Measurements from ENCODE around the gene NPC1. TPM values are rescaled to one million over a fixed set of nuclear protein-coding genes. Genes with fewer than 3 reads are reported as not detected.
A peak's percentile ranks its signal among the peaks of the same experiment; 100 is the strongest.

NPC1 gene
- polyA plus RNA-seq, 3 donors from 2014 or later, result 25.1 to 83.2 (median 47.2) TPM

DNA sequence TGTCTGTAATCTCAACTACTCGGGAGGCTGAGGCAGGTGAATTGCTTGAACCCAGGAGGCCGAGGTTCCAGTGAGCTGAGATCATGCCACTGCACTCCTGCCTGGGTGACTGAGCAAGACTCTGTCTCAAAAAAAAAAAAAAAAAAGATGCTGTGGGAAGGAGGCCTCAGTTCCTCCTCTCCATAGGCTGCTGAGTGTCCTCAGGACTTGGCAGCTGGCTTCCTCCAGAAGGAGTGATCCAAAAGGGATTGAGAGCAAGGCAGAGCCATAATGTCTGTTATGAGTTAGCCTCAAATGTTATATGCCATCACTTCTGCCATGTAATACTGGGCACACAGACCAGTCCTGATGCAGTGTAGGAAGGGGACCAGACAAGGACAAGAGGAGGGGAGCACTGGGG, 6.6 kb upstream of the NPC1 start:
- no peak for DNase-seq
- H3K27me3 Mint-ChIP-seq (ENCODE audit: low read depth in 3 of 3), result peaks cover 3 to 4% (median 3%) of the 10 kb centered on the region in 3 donors
- H3K36me3 Mint-ChIP-seq, result no peaks in the 10 kb centered on the region
- H3K27ac Mint-ChIP-seq, result no peak overlapping the region
- H3K4me3 Mint-ChIP-seq, result no peak overlapping the region
- H3K9me3 Mint-ChIP-seq, result no peaks in the 10 kb centered on the region
- H3K4me1 Mint-ChIP-seq, result no peaks in the 10 kb centered on the region

DNA sequence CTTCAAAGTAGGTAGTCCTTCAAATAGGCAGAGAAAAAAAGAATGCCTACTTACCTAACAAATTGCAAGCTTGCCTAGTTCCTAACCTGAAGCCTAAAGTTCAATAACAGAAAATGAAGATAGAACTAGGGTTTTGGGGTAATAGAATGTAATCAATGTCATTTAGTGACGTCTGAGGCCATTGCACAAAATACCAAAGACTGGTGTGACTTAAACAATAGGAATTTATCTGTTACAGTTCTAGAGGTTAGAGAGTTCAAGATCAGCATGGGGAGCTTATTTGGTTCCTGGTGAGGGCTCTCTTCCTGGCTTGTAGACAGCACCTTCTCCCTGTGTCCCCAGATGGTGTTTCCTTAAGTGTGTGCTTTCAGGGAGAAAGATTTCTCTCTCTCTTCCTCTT, 4.7 kb upstream of the NPC1 start:
- Mint-ChIP-seq H3K9me3 (no peaks in the 10 kb centered on the region), H3K27ac (no peak overlapping the region), H3K36me3 (no peaks in the 10 kb centered on the region), H3K4me3 (no peak overlapping the region), H3K4me1 (peaks cover 6 to 7% of the 10 kb centered on the region in 2 donors), H3K27me3 (ENCODE audit: low read depth in 3 of 3) (peaks cover 8 to 14% (median 10%) of the 10 kb centered on the region in 3 donors)
- no peak for DNase-seq

DNA sequence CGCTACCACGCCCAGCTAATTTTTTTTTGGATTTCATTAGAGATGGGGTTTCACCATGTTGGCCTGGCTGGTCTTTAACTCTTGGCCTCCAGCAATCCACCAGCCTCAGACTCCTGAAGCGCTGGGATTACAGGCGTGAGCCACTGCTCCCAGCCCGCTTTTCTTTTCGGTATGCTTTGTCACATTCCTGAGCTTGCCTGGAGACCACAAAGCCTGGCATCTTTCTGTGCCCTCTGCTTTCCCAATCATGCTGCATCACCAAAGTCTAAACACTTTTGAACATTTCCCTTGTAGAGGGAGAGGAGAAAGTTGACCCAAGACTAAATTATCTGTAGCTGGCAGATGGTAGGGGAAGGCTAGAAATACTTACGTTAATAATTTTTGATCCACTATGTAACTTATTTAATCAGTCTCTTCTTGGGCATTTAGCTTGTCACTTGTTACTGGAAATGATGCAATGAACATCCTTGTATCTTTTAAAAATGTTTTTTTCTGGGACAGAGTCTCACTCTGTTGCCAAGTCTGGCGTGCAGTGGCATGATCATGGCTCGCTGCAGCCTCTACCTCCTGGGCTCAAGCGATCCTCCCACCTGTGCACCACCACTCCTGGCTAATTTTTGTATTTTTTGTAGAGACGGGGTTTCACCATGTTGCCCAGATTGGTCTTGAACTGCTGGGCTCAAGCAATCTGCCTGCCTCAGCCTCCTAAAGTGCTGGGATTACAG, 2.7 kb upstream of the NPC1 start:
- Mint-ChIP-seq H3K36me3 (peaks cover 4 to 6% (median 4%) of the 10 kb centered on the region in 3 donors), H3K27ac (no peak overlapping the region), H3K27me3 (ENCODE audit: low read depth in 3 of 3) (peaks cover 8 to 21% (median 19%) of the 10 kb centered on the region in 3 donors), H3K4me1 (peaks cover 22 to 24% of the 10 kb centered on the region in 2 donors), H3K9me3 (no peaks in the 10 kb centered on the region), H3K4me3 (peak overlapping the region in 1 of 5 donors; percentile 12)
- no peak for DNase-seq

DNA sequence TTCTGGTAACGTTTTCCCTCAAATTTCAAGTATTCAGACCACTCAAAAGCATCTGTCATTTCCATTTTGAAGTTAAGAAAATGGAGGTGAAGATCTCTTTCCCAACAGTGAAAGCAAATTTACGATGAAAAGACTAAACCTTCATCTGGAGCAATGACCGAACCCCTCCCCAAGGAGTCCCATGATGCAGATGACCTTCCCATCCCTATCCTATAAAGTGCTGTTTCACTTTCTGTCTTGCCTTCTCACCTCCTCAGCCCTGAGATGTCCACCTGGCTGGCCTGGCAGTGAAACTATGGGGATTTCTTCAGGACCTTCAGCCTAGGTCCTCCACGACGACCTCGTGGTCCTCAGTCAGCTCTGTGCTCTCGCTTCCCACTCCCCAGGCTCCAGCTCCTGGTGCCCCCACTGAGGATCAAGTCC, 925 bp upstream of the NPC1 start:
- H3K27ac Mint-ChIP-seq, result peak overlapping the region; percentile 80 to 98 (median 88)
- H3K9me3 Mint-ChIP-seq, result no peaks in the 10 kb centered on the region
- no peak for DNase-seq

DNA sequence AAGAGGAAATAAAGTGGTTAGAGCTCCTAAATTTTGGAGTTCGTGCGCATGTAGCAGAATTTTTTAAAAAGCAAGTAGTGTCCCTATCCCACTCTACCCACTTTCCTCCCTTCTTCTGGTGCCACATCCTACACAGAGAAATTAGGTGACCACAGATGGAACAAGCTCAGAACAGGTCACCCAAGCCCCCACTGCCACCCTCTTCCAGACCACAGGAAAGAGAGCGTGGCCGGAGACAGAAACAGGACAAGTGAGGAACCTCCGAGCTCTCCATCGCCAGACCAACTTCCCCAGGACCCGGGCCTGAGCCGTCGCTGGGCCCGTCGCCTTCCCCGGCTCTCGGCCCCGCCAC, 433 bp downstream of the NPC1 start:
- peak overlapping the region; percentile 94 to 98 (median 96) for H3K27ac Mint-ChIP-seq
- peaks cover 4 to 6% (median 4%) of the 10 kb centered on the region in 3 donors for H3K36me3 Mint-ChIP-seq
- H3K9me3 Mint-ChIP-seq, result no peaks in the 10 kb centered on the region
- peak overlapping the region; percentile 94 to 100 (median 96) for H3K4me3 Mint-ChIP-seq
- no peak for DNase-seq
- peaks cover 5 to 21% (median 19%) of the 10 kb centered on the region in 3 donors for H3K27me3 Mint-ChIP-seq (ENCODE audit: low read depth in 3 of 3)
- peaks cover 52 to 55% of the 10 kb centered on the region in 2 donors for H3K4me1 Mint-ChIP-seq

More for the DNA sequence above, 925 bp upstream of the NPC1 start:
- Mint-ChIP-seq H3K27me3 (ENCODE audit: low read depth in 3 of 3) (peaks cover 7 to 21% (median 19%) of the 10 kb centered on the region in 3 donors), H3K36me3 (peaks cover 4 to 6% (median 4%) of the 10 kb centered on the region in 3 donors), H3K4me1 (peaks cover 39 to 42% of the 10 kb centered on the region in 2 donors), H3K4me3 (peak overlapping the region; percentile 94 to 100 (median 96))

DNA sequence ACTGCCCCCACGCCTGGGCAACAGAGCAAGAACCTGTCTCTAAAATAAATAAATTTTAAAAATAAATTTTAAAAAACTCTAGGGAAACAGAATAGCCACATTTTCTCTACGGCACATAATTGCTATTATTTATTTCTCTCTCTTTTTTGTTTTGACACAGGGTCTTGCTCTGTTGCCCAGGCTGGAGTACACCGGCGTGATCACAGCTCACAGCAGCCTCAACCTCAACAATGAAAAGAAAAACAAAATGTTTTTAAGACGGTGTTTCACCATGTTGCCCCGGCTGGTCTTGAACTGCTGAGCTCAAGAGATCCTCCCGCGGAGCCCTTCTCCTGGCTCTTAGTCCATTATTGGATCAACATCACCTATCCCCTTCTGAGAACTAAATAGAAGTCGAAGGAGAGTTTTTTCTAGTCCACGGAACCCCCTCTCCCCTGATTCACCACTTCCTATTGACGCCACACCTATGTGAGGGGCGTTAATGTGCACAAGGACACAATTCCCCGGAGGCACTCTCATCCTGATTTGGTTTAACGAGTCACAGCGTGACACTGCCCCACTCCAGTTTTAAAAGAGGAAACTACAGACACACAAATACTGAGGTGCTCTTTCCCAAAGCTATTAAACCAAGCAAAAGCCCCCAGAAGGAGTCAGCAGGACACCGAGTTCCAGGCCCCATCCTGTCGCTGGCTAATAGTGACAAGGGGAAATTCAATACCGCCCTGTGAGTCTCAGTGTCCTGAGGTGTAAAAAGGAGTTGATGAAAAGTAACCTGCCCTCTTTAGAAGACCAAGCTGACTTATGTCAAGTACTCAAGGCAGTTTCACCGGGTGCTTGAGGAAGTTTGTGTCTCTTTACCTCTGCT, 1.1 kb downstream of the NPC1 start:
- Mint-ChIP-seq H3K4me1 (peaks cover 59 to 61% of the 10 kb centered on the region in 2 donors), H3K9me3 (no peaks in the 10 kb centered on the region), H3K4me3 (peak overlapping the region; percentile 94 to 100 (median 96)), H3K27ac (peak overlapping the region; percentile 94 to 98 (median 96)), H3K36me3 (peaks cover 4 to 7% (median 6%) of the 10 kb centered on the region in 3 donors), H3K27me3 (ENCODE audit: low read depth in 3 of 3) (peaks cover 5 to 21% (median 19%) of the 10 kb centered on the region in 3 donors)
- peak; percentile 39 to 44 (median 41) for DNase-seq

DNA sequence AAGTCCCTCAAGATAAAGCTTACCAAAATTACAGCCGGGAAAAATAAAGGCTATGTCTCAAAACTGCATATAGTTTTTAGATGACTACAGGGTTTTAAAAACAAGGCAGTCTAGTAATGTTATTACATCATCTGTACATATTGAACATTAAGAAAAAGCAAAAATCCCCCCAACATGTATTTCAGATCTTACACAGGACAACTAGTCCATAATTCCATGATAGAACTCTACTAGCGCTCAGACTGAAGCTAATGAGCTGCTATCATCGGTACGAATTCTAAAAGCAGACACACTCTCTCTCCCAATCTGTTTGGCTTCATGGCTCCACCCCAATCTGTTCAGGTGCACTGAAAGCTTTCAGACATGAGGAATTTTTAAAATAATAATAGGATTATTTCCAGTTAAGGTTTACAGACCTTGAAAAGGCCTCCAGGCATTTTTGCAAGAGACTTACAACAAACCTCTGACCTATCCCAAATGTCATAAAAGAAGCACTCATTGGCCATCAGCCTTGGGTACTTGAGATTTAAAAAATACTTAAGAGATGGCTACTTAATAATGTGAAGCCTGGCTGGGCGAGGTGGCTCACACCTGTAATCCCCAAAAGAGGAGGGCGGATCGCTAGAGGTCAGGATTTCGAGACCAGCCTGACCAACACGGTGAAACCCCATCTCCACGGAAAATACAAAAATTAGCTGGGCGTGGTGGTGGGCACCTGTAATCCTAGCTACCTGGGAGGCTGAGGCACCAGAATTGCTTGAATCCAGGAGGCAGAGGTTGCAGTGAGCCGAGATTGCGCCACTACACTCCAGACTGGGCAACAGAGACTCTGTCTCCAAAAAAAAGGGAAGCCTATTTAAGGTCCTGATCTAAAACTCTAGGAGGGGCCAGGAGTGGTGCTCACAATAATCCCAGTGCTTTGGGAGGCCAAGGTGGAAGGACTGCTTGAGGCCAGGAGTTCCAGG, 2.0 kb downstream of the NPC1 start:
- H3K4me3 Mint-ChIP-seq, result peak overlapping the region; percentile 94 to 100 (median 96)
- peak overlapping the region; percentile 82 to 98 (median 94) for H3K27ac Mint-ChIP-seq
- peaks cover 68 to 71% of the 10 kb centered on the region in 2 donors for H3K4me1 Mint-ChIP-seq
- H3K36me3 Mint-ChIP-seq, result peaks cover 4 to 8% (median 7%) of the 10 kb centered on the region in 3 donors
- H3K9me3 Mint-ChIP-seq, result no peaks in the 10 kb centered on the region
- DNase-seq, result no peak
- peaks cover 5 to 21% (median 19%) of the 10 kb centered on the region in 3 donors for H3K27me3 Mint-ChIP-seq (ENCODE audit: low read depth in 3 of 3)

DNA sequence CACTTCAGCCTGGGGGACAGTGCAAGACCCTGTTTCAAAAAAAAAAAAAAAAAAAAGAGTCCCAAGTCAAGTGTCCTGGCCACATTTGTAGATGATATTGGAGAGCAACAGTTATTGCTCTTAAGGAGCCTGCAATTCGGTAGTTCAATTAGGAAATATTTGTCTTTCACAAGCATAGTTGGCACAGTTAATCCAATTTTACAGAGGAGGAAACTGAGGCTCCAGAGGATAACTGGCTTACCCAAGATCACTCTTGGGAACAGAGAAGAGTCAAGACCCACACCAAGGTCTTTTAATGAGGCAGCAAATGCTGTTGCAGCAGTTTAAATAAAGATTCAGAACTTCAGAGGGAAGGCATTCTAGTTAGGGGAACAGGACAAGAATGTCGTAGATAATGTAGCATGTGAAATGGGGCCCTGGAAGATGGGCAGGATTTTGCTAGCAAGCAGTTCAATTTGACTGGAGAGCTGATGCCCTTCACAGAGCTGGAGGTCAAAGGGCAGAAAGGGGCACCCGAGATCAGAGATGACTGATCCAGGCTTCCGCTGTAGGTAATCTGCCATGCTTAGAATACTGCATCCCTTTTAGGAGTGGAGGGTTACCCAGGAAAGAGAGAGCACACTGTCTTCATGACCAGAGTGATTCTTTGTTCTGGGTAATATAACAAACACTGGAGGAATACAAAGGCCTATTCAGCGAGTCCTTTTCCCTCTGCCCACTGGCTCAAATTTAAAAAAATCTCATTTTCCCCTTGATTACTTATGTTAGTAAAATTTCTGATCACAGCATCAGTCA, 3.0 kb downstream of the NPC1 start:
- peaks cover 9 to 18% (median 17%) of the 10 kb centered on the region in 3 donors for H3K36me3 Mint-ChIP-seq
- peaks cover 78 to 81% of the 10 kb centered on the region in 2 donors for H3K4me1 Mint-ChIP-seq
- DNase-seq, result no peak
- peak overlapping the region; percentile 82 to 98 (median 94) for H3K27ac Mint-ChIP-seq
- peak overlapping the region; percentile 94 to 100 (median 96) for H3K4me3 Mint-ChIP-seq
- no peaks in the 10 kb centered on the region for H3K9me3 Mint-ChIP-seq
- peaks cover 5 to 23% (median 21%) of the 10 kb centered on the region in 3 donors for H3K27me3 Mint-ChIP-seq (ENCODE audit: low read depth in 3 of 3)

DNA sequence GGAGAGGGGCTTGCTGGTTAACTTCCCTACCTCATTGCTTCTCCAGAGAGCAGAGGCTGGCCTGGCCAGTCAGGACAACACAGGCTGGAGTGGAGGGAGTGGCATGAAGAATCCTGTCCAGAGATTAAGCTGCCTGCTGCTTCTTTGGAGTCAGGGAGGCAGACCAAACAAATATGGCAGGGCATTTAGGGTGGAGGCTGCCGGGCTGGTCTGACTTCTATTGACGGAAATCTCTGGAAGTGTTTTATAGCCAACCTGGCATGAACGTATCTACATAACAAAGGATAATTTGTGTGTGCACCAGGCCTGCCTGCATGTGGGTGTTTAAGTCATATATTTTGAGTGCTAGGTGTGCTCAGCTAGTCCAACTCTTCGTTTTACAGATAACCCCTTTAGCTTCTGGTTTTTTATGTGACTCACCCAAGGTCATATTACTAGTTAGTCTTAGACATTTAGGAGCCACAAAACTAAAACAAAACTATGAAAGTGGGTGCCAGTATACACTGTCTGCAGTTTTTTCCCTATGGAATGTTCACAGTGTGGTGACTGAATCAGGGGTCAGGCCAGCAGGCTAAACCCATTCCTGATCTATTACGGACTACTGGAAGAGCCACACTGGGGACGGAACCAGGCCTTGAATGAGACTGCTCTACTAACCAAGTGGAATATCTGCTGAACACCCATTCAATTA, 5.5 kb downstream of the NPC1 start:
- Mint-ChIP-seq H3K4me1 (peaks cover 86 to 87% of the 10 kb centered on the region in 2 donors), H3K27ac (peak overlapping the region; percentile 34 to 95 (median 88)), H3K4me3 (peak overlapping the region in 4 of 5 donors; percentile 12 to 82 (median 53)), H3K9me3 (no peaks in the 10 kb centered on the region), H3K36me3 (peaks cover 14 to 24% (median 22%) of the 10 kb centered on the region in 3 donors), H3K27me3 (ENCODE audit: low read depth in 3 of 3) (peaks cover 0 to 13% (median 8%) of the 10 kb centered on the region in 3 donors)
- DNase-seq, result no peak

DNA sequence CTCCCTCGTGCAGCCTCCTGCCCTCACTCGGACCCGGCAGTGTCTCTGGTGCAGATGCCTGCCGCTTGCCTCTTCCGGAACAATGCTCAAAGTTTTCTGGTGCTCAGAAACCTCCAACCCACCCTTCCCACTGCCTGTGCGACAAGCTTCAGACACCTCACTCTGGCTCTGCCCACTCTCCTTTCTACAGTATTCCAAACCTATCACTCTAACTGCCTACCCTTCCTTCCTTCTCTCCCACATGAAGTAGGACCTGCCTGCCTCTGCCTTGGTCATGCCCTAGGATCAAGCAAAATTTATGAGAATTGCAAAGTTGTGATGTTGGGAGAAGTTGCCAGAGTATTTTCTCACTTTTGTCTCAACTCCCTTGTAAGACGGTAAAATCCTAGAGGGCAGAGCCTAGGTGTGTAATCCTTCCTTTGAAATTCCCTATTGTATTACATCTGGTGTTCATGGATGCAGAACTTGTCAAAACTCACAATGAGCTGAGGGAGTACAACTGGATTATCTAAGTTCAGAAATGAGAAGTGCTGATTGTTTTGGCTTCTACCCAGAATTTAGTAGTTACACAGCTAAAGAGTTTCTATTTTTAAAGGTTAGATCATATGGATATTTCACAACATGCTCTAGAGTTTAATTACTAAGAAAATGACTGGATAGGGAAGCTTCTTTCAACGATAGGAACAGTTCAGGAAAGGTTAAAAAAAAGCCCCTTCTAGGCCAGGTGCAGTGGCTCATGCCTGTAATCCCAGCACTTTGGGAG, 7.2 kb downstream of the NPC1 start:
- Mint-ChIP-seq H3K27me3 (ENCODE audit: low read depth in 3 of 3) (peaks cover 0 to 14% (median 7%) of the 10 kb centered on the region in 3 donors), H3K4me3 (peak overlapping the region; percentile 68 to 91 (median 79)), H3K4me1 (peaks cover 87 to 88% of the 10 kb centered on the region in 2 donors), H3K27ac (peak overlapping the region; percentile 88 to 96 (median 91)), H3K9me3 (no peaks in the 10 kb centered on the region), H3K36me3 (peaks cover 13 to 28% (median 24%) of the 10 kb centered on the region in 3 donors)
- no peak for DNase-seq

DNA sequence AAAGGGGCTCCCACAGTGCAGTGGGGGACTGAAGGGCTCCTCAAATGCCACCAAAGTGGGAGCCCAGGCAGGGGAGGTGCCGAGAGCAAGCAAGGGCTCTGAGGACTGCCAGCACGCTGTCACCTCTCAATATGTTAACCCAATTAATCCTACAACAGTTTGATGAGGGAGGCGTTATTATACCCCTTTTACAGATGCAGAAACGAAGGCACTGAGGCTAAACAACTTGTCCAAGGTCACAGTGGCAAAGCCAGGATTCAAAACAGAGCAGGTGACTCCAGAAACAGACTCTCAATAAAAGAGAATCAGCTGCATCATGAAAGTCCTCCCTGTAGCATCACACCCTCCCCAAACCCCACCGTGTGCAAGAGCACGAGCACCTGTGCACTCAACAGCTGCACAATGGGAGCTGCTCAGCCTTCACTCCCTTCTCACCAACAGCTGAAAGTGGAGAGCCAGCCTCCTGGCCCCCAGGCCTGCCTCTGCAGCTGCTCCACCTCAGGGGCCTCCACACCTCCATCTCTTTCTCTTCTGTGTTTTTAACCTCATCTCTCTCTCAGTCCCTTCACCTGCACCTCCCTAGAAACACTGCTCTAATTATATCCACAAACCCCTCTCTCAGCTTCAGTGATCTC, 8.1 kb downstream of the NPC1 start:
- H3K27me3 Mint-ChIP-seq (ENCODE audit: low read depth in 3 of 3), result peaks cover 0 to 18% (median 7%) of the 10 kb centered on the region in 3 donors
- peak overlapping the region; percentile 88 to 96 (median 91) for H3K27ac Mint-ChIP-seq
- no peak for DNase-seq
- peak overlapping the region; percentile 68 to 91 (median 79) for H3K4me3 Mint-ChIP-seq
- no peaks in the 10 kb centered on the region for H3K9me3 Mint-ChIP-seq
- H3K36me3 Mint-ChIP-seq, result peaks cover 13 to 29% (median 24%) of the 10 kb centered on the region in 3 donors
- H3K4me1 Mint-ChIP-seq, result peaks cover 87 to 88% of the 10 kb centered on the region in 2 donors
